Caki2 (cell line): Measurements from ENCODE around the gene ARHGEF26. TPM values are rescaled to one million over a fixed set of nuclear protein-coding genes. Genes with fewer than 3 reads are reported as not detected.

Experiments
- DNase-seq: peaks from one replicate; pipeline ENCODE4 v3.0.0-alpha.2; 2015; ENCODE audit warnings: low read depth
- in situ Hi-C: cut with HindIII; loops from 2 replicates; pipeline ENCODE4 v1.10.0; 2016; ENCODE audit warnings: low sequenced_read_pairs, low pct_unique_long_range_greater_than_20kb, mixed read lengths
- total RNA-seq: library from RNA; depleted of rRNA; stranded (reverse); fragments of >200 nt; shearing (Covaris generic); gene quantifications from 2 replicates; pipeline ENCODE4 v1.2.3, GENCODE V29; 2014; ENCODE audit warnings: low replicate concordance; rRNA removed

Gene ARHGEF26
- total RNA-seq, 1 experiment from 2014 or later: 0.88 TPM

- in situ Hi-C loops: no loop called here
These were observed 159.0 kb downstream of the ARHGEF26 start for GRCh38 chr3:154280161-154280560.

GRCh38 chr3:154285221-154285620 is 164.0 kb downstream of the ARHGEF26 start:
- in situ Hi-C loops: no loop called here
- DNase-seq: no peak

More at GRCh38 chr3:154280161-154280560, 159.0 kb downstream of the ARHGEF26 start:
- no peak for DNase-seq

GRCh38 chr3:154290187-154290586 is 169.0 kb downstream of the ARHGEF26 start:
- no peak for DNase-seq
- in situ Hi-C loops: no loop called here

GRCh38 chr3:154294016-154294415 is 172.8 kb downstream of the ARHGEF26 start:
- DNase-seq: no peak
- in situ Hi-C loops: no loop called here

- DNase-seq: no peak
- in situ Hi-C loops: no loop called here
These were observed 180.4 kb downstream of the ARHGEF26 start for GRCh38 chr3:154301561-154301960.

GRCh38 chr3:154304116-154304786 is 183.1 kb downstream of the ARHGEF26 start:
- no peak for DNase-seq
- in situ Hi-C loops: no loop called here

- in situ Hi-C loops: no loop called here
- DNase-seq: no peak
These were observed 183.7 kb downstream of the ARHGEF26 start for GRCh38 chr3:154304936-154305335.

GRCh38 chr3:154307363-154307762 is 186.2 kb downstream of the ARHGEF26 start:
- in situ Hi-C loops: no loop called here
- no peak for DNase-seq

Other genes starting within 250 kb of the ARHGEF26 start
- 13.9 and 54.0 TPM in 2 replicates for gene DHX36, start 203.1 kb downstream of the ARHGEF26 start, total RNA-seq